Endothelial cell of umbilical vein (primary cell): Measurements from ENCODE around the gene HSD17B8. TPM values are rescaled to one million over a fixed set of nuclear protein-coding genes. Genes with fewer than 3 reads are reported as not detected.

Experiments used
- BruUV-seq: library from RNA; stranded (reverse); fragments of 400-500 nt; replicated peaks from 2 replicates; lab custom pipeline; 2021; lab: Mats Ljungman, UMichigan
- CTCF ChIA-PET: fragments of 300-600, 350-600 bp; sonication (Branson Sonifier 250); formaldehyde crosslinking; loops from one replicate; lab custom pipeline; 2021; ENCODE audit warnings: antibody characterized with exemption, inconsistent platforms; lab: Charles Lee
- POLR2A ChIA-PET: fragments of 300-600, 350-600 bp; sonication (Branson Sonifier 250); formaldehyde crosslinking; loops from one replicate; lab custom pipeline; 2021; ENCODE audit warnings: antibody characterized with exemption, inconsistent platforms; lab: Charles Lee
- DNase-seq: peaks from one replicate; pipeline ENCODE4 v3.0.0-alpha.2; 2011; ENCODE audit warnings: low read depth, low spot score
- FAIRE-seq: peaks from 2 replicates; lab custom pipeline; 2011; peaks lifted over from hg19 to GRCh38; lab: Jason Lieb, UNC
- H2AFZ ChIP-seq: 2 replicates; pipeline ENCODE4 v1.6.0; 2012; ENCODE audit warnings: low read depth, low read length, control low read depth, inconsistent platforms
- H3K27ac ChIP-seq: 2 replicates; pipeline ENCODE4 v1.5.1; 2011; ENCODE audit warnings: low read depth, mild to moderate bottlenecking, control low read depth, low read length, moderate library complexity; ENCODE audit not compliant: insufficient read depth
- H3K27me3 ChIP-seq, 2 experiments: 2 replicates each; pipeline versions ENCODE4 v1.6.0 to v1.6.1; 2011; ENCODE audit warnings: low read length in 2 of 2, mixed read lengths in 1 of 2; ENCODE audit not compliant: control insufficient read depth in 2 of 2, insufficient read depth in 2 of 2
- H3K36me3 ChIP-seq, 2 experiments: 2 replicates in 1 of 2; 3 replicates in 1 of 2; pipeline ENCODE4 v1.5.1; 2011; ENCODE audit warnings: low read length in 2 of 2, mild to moderate bottlenecking in 1 of 2, moderate library complexity in 1 of 2; ENCODE audit not compliant: control insufficient read depth in 2 of 2, insufficient read depth in 2 of 2; ENCODE audit errors: extremely low read depth in 1 of 2
- H3K4me1 ChIP-seq: 3 replicates; pipeline ENCODE4 v1.5.1; 2011; ENCODE audit warnings: mild to moderate bottlenecking, low read length; ENCODE audit not compliant: control insufficient read depth, insufficient read depth; ENCODE audit errors: extremely low read depth
- H3K4me2 ChIP-seq: 2 replicates; pipeline ENCODE4 v1.6.1; 2011; ENCODE audit warnings: low read length, control low read depth, mixed read lengths; ENCODE audit not compliant: insufficient read depth
- H3K4me3 ChIP-seq, 3 experiments: fragments of 200-600 bp in 1 of 3; sonication (generic), shearing (Covaris generic) in 1 of 3; replicated peaks in 1 of 3; 2 replicates each; pipeline ENCODE4 v1.5.1; 2011 to 2016; ENCODE audit warnings: control low read depth in 3 of 3, low read length in 3 of 3, mild to moderate bottlenecking in 2 of 3, inconsistent platforms in 1 of 3, low read depth in 1 of 3, moderate library complexity in 1 of 3; ENCODE audit not compliant: insufficient read depth in 1 of 3
- H3K79me2 ChIP-seq: 2 replicates; pipeline ENCODE4 v1.6.0; 2012; ENCODE audit warnings: low read length, inconsistent platforms; ENCODE audit not compliant: control insufficient read depth, insufficient read depth
- H3K9ac ChIP-seq: replicated peaks from 2 replicates; pipeline ENCODE3; 2011; ENCODE audit warnings: low read length, control low read depth; ENCODE audit not compliant: insufficient read depth; ENCODE audit errors: extremely low read depth
- H3K9me1 ChIP-seq: replicated peaks from 3 replicates; pipeline ENCODE4 v1.6.0; 2011; ENCODE audit warnings: mild to moderate bottlenecking, low read length; ENCODE audit not compliant: control insufficient read depth, insufficient read depth; ENCODE audit errors: extremely low read depth
- H3K9me3 ChIP-seq: replicated peaks from 2 replicates; pipeline ENCODE4 v1.5.1; 2012; ENCODE audit warnings: low read length, inconsistent platforms; ENCODE audit not compliant: control insufficient read depth, insufficient read depth
- H4K20me1 ChIP-seq: replicated peaks from 2 replicates; pipeline ENCODE3; 2011; ENCODE audit warnings: mild to moderate bottlenecking, low read length; ENCODE audit not compliant: control insufficient read depth, insufficient read depth; ENCODE audit errors: extremely low read depth
- CTCF ChIP-seq, 2 donors: IDR thresholded peaks; 1 replicate in 1 of 2; 2 replicates in 1 of 2; pipeline ENCODE4 v1.5.1; 2011; ENCODE audit warnings: low read length in 2 of 2, mild to moderate bottlenecking in 2 of 2, moderate library complexity in 2 of 2, control low read depth in 1 of 2, inconsistent platforms in 1 of 2, low read depth in 1 of 2; ENCODE audit not compliant: insufficient read depth in 1 of 2; ENCODE audit errors: extremely low read depth in 1 of 2
- EZH2 ChIP-seq: IDR thresholded peaks from 2 replicates; pipeline ENCODE4 v1.6.1; 2012; ENCODE audit warnings: borderline replicate concordance, low read depth, mild to moderate bottlenecking, moderate library complexity, low read length, inconsistent platforms; ENCODE audit not compliant: severe bottlenecking
- FOS ChIP-seq: IDR thresholded peaks from 2 replicates; pipeline ENCODE4 v1.6.1; 2011; ENCODE audit warnings: mild to moderate bottlenecking, low read length, moderate library complexity, borderline replicate concordance; ENCODE audit not compliant: insufficient read depth
- GATA2 ChIP-seq: IDR thresholded peaks from 2 replicates; pipeline ENCODE4 v1.7.0; 2011; ENCODE audit warnings: low read depth, mild to moderate bottlenecking, moderate library complexity, mixed read lengths, low read length; ENCODE audit not compliant: insufficient read length, insufficient read depth
- MAX ChIP-seq: IDR thresholded peaks from 2 replicates; pipeline ENCODE4 v1.6.1; 2011; ENCODE audit not compliant: insufficient read depth, insufficient read length
- MYC ChIP-seq: IDR thresholded peaks from one replicate; pipeline ENCODE4 v1.6.1; 2011; ENCODE audit warnings: mild to moderate bottlenecking, low read depth, low read length
- POLR2A ChIP-seq: IDR thresholded peaks from 2 replicates; pipeline ENCODE4 v1.6.1; 2012; ENCODE audit warnings: low read depth, mild to moderate bottlenecking, control low read depth, low read length
- POLR2AphosphoS5 ChIP-seq: IDR thresholded peaks from 2 replicates; pipeline ENCODE4 v1.6.1; 2012; ENCODE audit warnings: low read depth, mild to moderate bottlenecking, control low read depth, low read length, moderate library complexity; ENCODE audit not compliant: insufficient read depth
- dilution Hi-C: fragments of 300-500 bp; cut with MboI; formaldehyde crosslinking; loops from one replicate; pipeline ENCODE4 v1.15.0; 2019; ENCODE audit warnings: low sequenced_read_pairs; ENCODE audit not compliant: extremely low pct_ligation_motif_present
- intact Hi-C: fragments of 100-400 bp; cut with micrococcal nuclease; formaldehyde crosslinking; loops from one replicate; pipeline ENCODE4 v1.10.0; 2022
- polyA plus RNA-seq, 4 experiments: library from polyadenylated mRNA; depleted of rRNA in 3 of 4; stranded (reverse) in 3 of 4; unstranded in 1 of 4; fragments of >200 nt; gene quantifications; 2 replicates each; pipeline versions ENCODE4 v1.2.1 to v1.2.3, GENCODE V29; 2011 to 2012; ENCODE audit warnings: missing spikeins in 1 of 4
- total RNA-seq: library from RNA; stranded (reverse); gene quantifications from 2 replicates; pipeline ENCODE4 v1.2.3, GENCODE V29; 2021

HSD17B8 gene
- total and polyA plus RNA-seq, 2 donors (not counting 3 experiments of a cell fraction or from before 2014, with no cell fraction given): 4.0 to 8.2 TPM

GRCh38 chr6:33156964-33157363 lies 47.5 kb upstream of the HSD17B8 start:
- dilution Hi-C loops: no loop called here
- ChIA-PET CTCF (interaction anchor here (6.6 kb wide), 1 partner anchor 91 kb away, joined by 99 read pairs; no protein-coding TSS in a partner anchor), POLR2A (no interaction called here)
- FAIRE-seq: no peak
- H3K9me1 ChIP-seq: no peaks in the 10 kb centered on the region
- no peaks in the 10 kb centered on the region for H4K20me1 ChIP-seq
- H3K4me1 ChIP-seq: no peaks in the 10 kb centered on the region
- H3K4me3 ChIP-seq: no peak overlapping the region
- no TSS peak for BruUV-seq
- H3K36me3 ChIP-seq: no peaks in the 10 kb centered on the region
- H3K9ac ChIP-seq: no peak overlapping the region
- no peak for DNase-seq
- H3K27me3 ChIP-seq: peaks cover 2 to 4% of the 10 kb centered on the region in 2 experiments
- no peaks in the 10 kb centered on the region for H3K9me3 ChIP-seq
- intact Hi-C loops: no loop called here
- H2AFZ ChIP-seq: no peak overlapping the region
- TF ChIP-seq POLR2AphosphoS5 (no peak), POLR2A (no peak), GATA2 (no peak), CTCF (IDR thresholded peaks at IDR 0.05; ENCODE audit: extremely low read depth in 1 of 2, insufficient read depth in 1 of 2, low read depth in 1 of 2, low read length in 2 of 2) (no peak), MYC (no peak), MAX (no peak), FOS (no peak), EZH2 (no peak)
- no peak overlapping the region for H3K27ac ChIP-seq
- H3K4me2 ChIP-seq: no peak overlapping the region
- no peaks in the 10 kb centered on the region for H3K79me2 ChIP-seq
